Activated CD8-positive, alpha-beta memory T cell treated with anti-CD3 and anti-CD28 coated beads, Interleukin-2, amount 50 U/mL, for 24 hours (primary cell): ENCODE results near the gene AGK.
"Not testable (repeated sequence)": the region's sequence is repeated elsewhere in the genome, so short reads cannot be mapped to it uniquely, and the experiment has no call there.

Experiments
- DNase-seq: peaks from one replicate; pipeline ENCODE4 v3.0.0-alpha.2; 2020; ENCODE audit errors: extremely low read depth

Gene AGK

DNA sequence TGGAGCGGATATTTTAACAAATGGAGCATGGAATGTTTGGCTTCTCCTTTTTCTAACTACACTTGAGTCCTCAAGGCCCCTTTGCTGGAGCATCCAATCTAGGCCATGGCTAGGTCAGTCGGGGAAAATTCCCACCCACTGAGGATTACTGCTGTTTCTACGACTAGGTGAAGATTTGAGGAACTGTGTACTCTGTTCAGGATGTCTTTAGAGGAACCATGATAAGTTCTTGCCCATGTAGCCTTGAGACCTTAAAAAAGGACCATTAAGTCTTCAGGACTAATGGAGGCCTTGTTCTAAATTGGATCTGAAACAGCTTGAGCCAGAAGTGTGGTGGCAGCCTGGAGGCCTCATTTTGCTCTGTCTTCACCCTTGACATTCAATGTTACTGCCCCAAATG lies 6.2 kb downstream of the AGK start:
- no peak for DNase-seq

DNA sequence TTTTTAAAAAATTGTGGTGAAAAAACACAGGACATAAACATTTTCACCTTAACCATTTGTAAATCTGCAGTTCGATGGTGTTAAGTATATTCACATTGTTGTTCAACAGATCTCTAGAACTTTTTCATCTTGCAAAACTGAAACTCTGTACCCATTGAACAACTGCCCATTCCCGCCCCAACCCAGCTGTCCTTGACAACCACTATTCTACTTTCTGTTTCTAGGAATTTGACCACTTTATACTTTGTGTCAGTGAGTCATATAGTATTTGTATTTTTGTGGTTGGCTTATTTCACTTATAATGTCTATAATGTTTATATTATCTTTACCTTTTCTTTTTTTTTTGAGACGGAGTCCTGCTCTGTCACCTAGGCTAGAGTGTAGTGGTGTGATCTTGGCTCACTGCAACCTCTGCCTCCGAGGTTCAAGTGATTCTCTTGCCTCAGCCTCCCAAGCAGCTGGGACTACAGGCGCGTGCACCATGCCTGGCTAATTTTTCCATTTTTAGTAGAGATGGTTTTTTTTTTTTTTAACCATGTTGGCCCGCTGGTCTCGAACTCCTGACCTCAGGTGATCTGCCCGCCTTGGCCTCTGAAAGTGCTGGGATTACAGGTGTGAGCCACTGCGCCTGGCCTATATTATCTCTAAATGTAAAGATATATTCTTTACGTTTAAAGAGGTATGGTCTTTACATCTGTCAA lies 6.8 kb downstream of the AGK start:
- not testable (repeated sequence) for DNase-seq

GRCh38 chr7:141558544-141559183 lies 7.5 kb downstream of the AGK start:
- no peak for DNase-seq

DNA sequence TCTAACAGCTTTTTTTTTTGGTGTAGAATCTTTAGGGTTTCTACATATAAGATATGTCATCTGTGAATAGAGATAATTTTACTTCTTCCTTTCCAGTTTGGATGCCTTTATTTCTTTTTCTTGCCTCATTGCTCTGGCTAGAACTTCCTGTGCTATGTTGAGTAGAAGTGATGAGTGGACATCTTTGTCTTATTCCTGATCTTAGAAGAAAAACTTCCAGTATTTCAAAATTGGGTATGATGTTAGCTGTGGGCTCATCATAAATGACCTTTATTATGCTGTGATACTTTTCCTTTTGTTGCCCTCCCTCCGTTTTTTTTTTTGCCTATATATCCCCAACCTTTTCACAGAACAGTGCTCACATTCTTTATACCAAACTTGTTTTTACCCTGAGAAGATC lies 8.8 kb downstream of the AGK start:
- no peak for DNase-seq

- no peak for DNase-seq
These were observed 10.8 kb downstream of the AGK start for GRCh38 chr7:141562036-141562435.

DNA sequence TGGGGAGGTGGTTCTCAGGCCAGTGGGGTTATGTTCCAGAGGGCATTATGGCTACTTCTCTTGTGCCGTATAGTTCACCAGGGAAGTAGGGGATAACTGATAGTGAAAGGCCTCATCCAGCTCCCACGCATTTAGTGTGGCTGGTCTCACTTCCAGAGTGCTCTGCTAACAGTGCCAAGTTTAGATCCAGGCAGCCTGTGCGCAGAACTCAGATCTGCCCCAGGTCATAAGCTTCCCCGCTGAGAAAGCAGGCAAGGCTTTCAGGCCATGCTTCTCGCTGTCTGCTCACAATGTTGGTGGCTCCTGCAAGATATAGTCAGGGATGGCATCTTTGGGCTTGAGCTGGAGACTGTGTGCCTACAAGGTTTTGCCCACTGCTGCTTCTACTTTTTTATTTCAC lies 11.3 kb downstream of the AGK start:
- no peak for DNase-seq

DNA sequence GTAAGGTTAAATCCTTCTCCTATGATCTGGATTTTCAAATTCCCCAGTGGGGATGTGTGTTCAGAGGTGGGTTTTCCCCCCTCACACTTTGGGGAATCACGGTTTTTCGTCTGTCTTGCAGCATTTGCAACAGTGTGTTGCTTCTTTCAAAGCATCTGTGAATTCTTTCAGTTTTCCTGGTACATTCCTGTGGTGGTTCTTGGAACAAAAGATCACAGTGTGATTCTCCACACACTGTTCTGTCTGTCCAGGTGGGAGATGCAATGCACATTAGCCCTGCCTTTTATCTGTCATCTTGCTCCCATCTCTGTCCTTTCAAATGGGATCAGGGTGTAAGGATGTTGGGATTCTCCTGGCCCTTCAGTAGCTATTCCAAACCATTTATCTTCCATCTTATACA lies 11.8 kb downstream of the AGK start:
- no peak for DNase-seq

- peak; percentile 39 for DNase-seq
These were observed 12.9 kb downstream of the AGK start for GRCh38 chr7:141563956-141564623.

GRCh38 chr7:141567432-141567831 lies 16.2 kb downstream of the AGK start:
- DNase-seq: no peak

- no peak for DNase-seq
These were observed 17.0 kb downstream of the AGK start for GRCh38 chr7:141568227-141568626.

DNA sequence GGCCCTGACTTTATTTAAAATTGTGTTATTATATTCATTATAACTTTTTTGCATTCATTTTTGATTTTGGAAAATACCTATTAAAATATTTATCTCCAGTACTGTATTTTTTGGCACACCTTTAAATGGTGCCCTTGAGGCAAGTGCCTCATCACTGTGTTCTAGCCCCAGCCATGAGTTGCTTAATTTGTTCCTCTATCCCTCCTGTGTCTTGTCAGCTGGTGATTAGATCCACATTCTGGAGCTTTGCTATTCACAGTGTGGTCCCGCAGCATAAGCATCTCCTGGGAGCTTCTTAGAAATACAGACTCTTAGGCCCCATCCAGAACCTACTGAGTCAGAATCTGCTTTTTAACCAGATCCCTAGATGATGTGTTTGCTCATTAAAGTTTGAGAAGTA lies 19.8 kb downstream of the AGK start:
- no peak for DNase-seq

- DNase-seq: no peak
These were observed 21.0 kb downstream of the AGK start for GRCh38 chr7:141572175-141572574.

DNA sequence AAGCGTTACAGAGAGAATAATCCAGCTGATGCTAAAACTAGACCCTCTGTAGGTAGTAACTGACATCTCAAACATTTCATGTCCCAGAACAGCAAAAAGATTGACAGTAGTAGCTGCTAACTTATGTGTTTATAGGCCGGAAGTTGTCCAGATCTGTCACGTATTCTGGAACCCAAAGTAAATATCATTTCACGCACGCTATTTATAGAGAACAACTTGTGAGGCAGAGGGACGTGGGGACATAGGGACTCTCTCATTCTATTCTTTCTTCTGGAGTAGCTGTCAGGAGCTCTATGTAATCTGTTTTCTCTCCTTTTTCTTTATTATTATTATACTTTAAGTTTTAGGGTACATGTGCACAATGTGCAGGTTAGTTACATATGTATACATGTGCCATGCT lies 22.3 kb downstream of the AGK start:
- DNase-seq: no peak

DNA sequence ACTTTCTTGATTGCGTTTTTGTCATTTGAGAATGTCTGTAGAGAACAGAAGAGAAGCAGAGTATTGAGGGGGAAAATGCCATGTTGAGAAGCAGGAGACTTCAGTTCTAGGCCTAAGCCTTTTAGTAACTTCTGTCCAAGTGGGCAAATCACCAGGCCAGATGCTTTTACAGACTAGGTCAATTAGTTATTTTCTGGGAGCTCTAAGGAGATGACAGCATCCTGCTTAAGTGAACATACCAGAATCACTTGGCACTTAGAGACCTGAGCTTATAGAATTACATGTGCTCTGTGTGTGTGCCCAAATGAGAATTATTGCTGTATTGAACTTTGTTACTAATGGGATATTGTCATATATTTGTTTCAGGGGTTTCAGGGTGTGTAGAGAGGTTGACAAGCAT lies 24.0 kb downstream of the AGK start:
- no peak for DNase-seq

DNA sequence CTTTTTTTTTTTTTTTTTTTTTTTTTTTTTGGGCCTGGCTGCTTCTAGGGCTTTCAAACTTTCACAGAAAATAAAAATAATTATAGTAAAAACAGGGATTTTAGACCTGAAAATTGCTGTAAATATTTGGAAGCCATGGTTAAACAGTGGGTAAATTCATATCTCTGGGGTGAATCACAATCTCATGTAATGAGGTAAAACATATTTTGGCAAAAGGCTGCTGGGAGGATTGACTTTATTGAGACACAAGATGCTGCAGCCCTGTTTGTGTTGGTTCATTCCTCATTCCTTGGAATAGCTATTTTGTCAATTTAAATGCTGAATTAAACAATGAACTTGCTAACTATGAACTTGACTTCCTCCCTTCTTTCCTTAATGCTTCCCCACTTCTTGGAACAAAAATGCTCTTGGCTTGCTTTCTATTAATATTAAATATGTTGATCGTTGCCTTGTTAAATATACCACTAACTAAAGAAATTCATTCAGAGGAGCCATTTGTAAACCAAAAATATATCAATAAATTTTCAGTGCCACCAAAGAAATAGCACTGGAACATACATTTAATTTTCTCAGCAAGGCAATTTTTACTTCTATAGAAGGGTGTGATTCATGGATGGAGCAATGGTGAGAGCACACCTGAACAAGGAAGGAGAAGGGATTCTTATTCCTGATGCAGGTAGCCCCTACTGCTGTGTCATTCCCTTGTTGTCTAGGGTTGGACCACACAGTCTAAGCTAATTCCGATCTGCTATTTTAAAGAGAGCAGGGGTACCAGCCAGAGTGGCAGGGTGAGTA lies 24.6 kb downstream of the AGK start:
- DNase-seq: no peak

DNA sequence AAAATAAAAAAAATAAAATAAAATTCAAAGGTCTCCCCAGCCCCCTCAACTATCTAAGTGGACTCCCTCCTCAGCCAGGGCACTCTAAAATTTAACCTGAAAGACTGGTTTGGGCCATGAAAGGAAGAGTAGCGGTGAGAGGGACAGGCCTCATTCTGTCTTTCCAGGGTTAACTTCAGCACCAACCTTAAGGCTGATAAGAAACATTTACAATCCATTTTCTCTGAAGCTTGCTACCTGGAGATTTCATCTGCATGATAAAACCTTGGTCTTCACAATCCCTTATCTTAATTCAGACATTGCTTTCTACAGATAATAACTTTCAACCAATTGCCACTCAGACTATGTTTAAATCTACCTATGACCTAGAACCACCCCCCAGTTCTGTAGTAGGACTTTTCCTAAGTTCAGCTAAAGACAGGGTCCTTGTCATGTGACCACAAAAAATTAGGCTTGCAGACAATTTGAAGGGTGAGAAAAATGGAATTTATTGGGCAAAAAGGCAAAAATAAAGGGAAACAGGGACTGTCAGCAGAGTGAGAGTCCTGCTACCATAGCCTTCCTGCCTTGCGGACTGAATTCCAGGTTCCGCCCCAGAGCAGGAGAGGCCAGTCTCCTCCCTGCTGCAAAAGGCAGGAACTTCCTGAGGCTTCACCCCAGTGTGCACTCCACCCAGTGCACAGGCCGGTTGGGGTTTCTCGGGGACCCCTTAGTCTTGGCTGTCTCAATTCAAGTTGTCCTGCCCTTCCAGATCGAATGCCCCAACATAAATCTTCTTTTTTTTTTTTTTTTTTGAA lies 26.0 kb downstream of the AGK start:
- DNase-seq: no peak

GRCh38 chr7:141579953-141580352 lies 28.7 kb downstream of the AGK start:
- DNase-seq: not testable (repeated sequence)

DNA sequence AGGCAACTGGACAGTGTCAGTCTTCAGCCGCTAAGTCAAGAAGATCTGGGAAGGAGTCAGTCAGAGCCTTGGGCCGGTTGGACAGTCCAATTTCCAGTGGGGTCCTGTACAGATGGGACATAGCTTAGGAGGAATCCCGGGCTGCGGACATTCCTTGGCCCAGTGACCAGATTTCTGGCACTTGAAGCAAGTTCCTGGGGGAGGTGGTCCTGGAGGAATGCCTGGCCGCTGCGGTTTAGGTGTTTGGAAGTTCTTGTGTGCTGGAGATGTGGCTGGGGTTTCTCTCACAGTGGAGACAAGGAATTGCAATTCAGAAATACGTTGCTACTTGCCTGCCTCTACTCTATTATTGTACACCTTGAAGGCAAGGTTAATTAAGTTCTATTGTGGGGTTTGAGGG lies 30.9 kb downstream of the AGK start:
- DNase-seq: not testable (repeated sequence)

DNA sequence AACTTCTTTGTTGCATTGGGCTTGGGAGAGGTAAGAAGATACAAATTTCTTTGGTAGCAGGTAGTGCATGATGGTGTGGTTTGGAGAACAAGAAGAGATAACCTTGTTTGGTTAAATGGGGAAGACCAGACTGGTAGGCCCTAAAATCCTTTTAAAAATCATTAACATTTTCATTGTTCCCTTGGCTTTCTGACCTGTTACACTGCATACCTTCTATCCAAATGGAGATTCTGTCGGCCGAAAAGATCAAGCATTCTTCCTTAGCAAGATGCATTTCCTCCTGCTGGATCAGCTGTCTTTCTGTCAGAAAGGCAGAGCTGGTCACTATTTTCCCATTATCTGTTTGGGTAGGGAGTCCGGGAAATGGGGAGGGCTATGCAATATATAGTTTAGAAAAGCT lies 33.7 kb downstream of the AGK start:
- no peak for DNase-seq

DNA sequence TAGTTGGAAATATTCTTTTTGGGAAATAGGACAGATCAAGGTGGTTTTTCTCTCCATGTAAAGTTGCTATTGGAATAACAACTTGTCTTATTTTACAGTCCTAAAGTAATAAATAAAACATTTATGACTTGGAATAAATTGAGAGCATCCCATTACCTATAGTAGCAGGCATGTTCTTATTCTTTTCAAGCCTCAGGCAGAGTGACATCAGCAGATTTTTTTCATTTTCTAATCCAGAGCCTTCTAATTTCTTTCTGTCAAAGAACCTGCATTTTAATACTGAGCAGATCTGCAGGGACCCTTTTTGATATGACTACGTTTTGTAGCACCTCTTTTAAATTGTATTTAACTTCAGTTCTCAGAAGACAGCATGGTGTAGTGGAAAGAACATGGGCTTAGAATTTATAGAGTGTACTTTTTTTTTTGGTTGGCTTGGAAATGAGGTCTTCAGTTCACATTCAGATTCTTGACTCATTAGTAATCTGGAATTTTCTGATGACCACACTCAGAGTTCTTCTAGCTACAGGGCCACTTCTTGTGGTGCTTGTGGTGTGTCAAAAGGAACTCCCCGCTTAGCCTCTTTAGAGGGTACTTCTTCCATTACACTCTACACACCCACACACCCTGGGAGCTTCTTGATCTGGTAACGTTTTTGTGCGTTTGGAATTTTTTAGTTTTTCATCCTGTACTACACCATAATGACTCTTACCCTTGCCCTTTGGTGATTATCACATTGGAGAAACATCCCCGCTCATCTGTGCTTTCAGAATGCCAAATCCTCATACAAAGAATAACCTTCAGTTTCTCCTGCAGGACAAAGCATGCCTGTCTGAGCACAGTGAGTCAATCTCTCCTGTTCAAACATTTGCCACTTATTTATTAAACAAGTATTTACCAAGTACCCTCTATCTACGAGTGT lies 34.6 kb downstream of the AGK start:
- peak; percentile 31 for DNase-seq

GRCh38 chr7:141586878-141587277 lies 35.7 kb downstream of the AGK start:
- no peak for DNase-seq
